ENCODE results near the gene APOBEC3C.
"Not testable (repeated sequence)": the region's sequence is repeated elsewhere in the genome, so short reads cannot be mapped to it uniquely, and the experiment has no call there.

Gene APOBEC3C

DNA sequence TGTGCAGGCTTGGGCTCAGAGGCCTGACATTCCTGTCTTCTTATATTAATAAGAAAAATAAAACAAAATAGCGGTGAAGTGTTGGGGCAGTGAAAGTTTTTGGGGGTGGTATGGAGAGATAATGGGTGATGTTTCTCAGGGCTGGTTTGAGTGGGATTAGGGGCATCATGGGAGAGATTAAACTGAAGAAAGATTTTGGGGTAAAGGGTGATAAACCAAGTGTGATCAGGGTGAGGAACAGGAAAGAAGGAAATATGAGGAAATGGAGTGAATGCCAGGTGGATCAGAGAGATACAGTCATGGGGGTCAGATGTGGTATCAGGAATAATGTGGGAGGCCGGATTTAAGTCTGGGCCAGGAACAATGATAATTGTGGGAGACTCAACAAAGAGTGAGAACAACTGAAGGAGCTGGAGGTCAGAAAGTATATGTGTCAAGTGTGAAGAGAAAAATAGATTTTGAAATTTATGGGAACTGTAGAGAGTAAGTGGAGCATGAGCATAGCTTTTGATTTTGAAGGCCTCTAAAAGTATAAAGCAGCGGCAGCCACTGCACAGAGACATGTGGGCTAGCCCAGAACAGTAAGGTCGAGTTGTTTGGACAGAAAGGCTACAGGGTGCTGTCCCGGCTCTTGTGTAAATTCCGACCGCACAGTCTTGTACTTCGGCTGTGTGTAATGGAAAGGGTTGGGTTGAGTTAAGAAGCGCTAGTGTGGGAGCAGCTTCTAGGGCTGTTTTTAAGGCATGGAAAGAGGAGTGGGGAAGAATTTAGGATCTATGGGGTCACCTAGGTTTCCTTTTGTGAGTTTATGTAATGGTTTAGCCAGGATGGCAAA is 52.6 kb downstream of the APOBEC3C start:
- DNase-seq: not testable (repeated sequence)

DNA sequence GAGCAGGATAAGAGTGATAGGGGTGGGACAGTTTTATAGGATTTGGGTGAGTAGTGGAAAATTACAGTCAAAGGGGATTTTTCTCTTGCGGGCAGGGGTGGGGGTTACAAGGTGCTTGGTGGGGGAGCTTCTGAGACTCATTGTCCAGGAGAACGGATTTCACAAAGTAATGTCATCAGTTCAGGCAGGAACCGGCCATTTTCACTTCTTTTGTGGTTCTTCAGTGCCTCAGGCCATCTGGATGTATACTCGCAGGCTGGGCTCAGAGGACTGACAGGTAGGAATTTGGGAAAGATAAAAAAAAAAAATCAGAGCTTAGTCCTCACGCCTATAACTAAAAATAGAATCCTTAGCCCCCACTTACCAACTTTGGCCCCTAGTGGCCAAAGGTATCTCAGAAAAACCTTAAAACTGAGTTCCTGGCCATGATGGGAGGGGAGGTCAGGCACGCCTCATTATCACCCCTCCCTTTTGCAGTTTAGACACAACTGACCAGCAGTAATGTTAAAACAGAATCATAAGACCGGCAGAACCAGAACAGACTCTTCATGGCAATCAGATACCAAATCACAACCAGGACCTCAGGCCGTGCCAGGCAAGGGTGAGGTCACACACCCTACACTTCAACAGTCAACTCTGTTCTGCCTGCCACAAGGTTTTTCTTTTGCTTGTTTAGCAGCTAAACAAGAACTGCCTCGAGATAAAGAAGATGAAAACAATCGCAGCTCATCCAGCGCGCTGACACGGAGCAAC is 54.2 kb downstream of the APOBEC3C start:
- DNase-seq: no peak

Measured in activated CD4-positive, alpha-beta T cell treated with anti-CD3 and anti-CD28 coated beads, Interleukin-10, Interleukin-2, amounts not matched to agents 100 ng/mL and 50 ng/mL, durations not matched to agents 16 hours and 8 hours (primary cell).